ENCODE measurements around the gene TFAP2E.

Gene TFAP2E

DNA sequence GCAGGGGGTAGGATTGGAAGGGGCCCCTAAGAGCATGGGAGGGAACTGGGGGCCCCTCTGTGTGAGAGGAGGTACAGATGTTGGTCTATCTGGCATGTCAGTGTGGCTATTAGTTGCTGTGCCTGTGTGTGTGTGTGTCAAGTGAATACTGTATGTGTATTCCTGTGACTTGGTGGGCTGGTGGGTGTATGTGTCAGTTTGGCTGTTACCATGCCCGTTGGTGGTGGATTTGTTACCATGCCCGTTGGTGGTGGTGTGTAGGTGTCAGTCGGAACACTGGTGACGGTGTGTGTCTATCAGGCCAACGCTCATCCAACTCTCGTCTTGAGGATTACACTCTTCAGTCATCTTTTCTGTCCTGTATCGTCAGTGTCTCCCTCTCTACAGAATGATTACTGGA is 22.6 kb downstream of the TFAP2E start:
- no peak for DNase-seq (ENCODE audit: low read depth)
- no peak overlapping the region for H3K4me3 ChIP-seq (ENCODE audit: low read depth, low read length)
- TF ChIP-seq POLR2A (IDR thresholded peaks at IDR 0.05; ENCODE audit: extremely low read depth, insufficient read length) (no peak), CTCF (IDR thresholded peaks at IDR 0.05; ENCODE audit: low read depth, low read length) (no peak), MAX (IDR thresholded peaks at IDR 0.05; ENCODE audit: low read depth, low read length) (no peak), MYC (IDR thresholded peaks at IDR 0.05; ENCODE audit: low read depth, low read length) (no peak)

GRCh38 chr1:35597870-35598269 is 24.8 kb downstream of the TFAP2E start:
- no peak for DNase-seq (ENCODE audit: low read depth)
- H3K4me3 ChIP-seq (ENCODE audit: low read depth, low read length): no peak overlapping the region
- TF ChIP-seq MAX (IDR thresholded peaks at IDR 0.05; ENCODE audit: low read depth, low read length) (no peak), POLR2A (IDR thresholded peaks at IDR 0.05; ENCODE audit: extremely low read depth, insufficient read length) (no peak), MYC (IDR thresholded peaks at IDR 0.05; ENCODE audit: low read depth, low read length) (no peak), CTCF (IDR thresholded peaks at IDR 0.05; ENCODE audit: low read depth, low read length) (no peak)

DNA sequence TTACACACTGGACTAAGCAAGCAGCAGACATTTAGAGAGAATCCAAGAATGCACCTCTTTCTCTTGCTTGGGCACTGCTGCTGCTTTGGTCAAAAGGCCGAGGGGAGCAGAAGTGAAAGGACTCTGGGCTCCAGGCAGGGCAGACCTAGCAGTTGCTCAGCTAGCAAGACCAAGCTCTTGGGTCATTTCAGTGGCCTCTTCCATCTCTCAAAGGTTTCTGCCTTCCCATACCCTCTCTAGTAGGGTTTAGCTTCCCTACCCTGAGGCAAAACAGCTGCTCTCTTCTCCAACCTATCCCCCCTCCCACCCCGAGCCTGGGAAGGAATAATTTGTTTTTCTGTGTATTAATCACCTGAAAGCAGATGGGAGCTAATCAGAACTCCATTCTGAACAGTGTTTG is 25.8 kb downstream of the TFAP2E start:
- H3K4me3 ChIP-seq (ENCODE audit: low read depth, low read length): no peak overlapping the region
- DNase-seq (ENCODE audit: low read depth): no peak
- TF ChIP-seq MAX (IDR thresholded peaks at IDR 0.05; ENCODE audit: low read depth, low read length) (no peak), MYC (IDR thresholded peaks at IDR 0.05; ENCODE audit: low read depth, low read length) (no peak), CTCF (IDR thresholded peaks at IDR 0.05; ENCODE audit: low read depth, low read length) (no peak), POLR2A (IDR thresholded peaks at IDR 0.05; ENCODE audit: extremely low read depth, insufficient read length) (no peak)

- TF ChIP-seq MYC (IDR thresholded peaks at IDR 0.05; ENCODE audit: low read depth, low read length) (no peak), CTCF (IDR thresholded peaks at IDR 0.05; ENCODE audit: low read depth, low read length) (no peak), POLR2A (IDR thresholded peaks at IDR 0.05; ENCODE audit: extremely low read depth, insufficient read length) (no peak), MAX (IDR thresholded peaks at IDR 0.05; ENCODE audit: low read depth, low read length) (no peak)
- no peak overlapping the region for H3K4me3 ChIP-seq (ENCODE audit: low read depth, low read length)
- no peak for DNase-seq (ENCODE audit: low read depth)
Measured at GRCh38 chr1:35599411-35599810, 26.3 kb downstream of the TFAP2E start.

GRCh38 chr1:35600593-35600992 is 27.5 kb downstream of the TFAP2E start:
- TF ChIP-seq CTCF (IDR thresholded peaks at IDR 0.05; ENCODE audit: low read depth, low read length) (no peak), MAX (IDR thresholded peaks at IDR 0.05; ENCODE audit: low read depth, low read length) (no peak), MYC (IDR thresholded peaks at IDR 0.05; ENCODE audit: low read depth, low read length) (no peak), POLR2A (IDR thresholded peaks at IDR 0.05; ENCODE audit: extremely low read depth, insufficient read length) (no peak)
- DNase-seq (ENCODE audit: low read depth): no peak
- no peak overlapping the region for H3K4me3 ChIP-seq (ENCODE audit: low read depth, low read length)

- no peak for DNase-seq (ENCODE audit: low read depth)
- H3K4me3 ChIP-seq (ENCODE audit: low read depth, low read length): no peak overlapping the region
- TF ChIP-seq MYC (IDR thresholded peaks at IDR 0.05; ENCODE audit: low read depth, low read length) (no peak), POLR2A (IDR thresholded peaks at IDR 0.05; ENCODE audit: extremely low read depth, insufficient read length) (no peak), CTCF (IDR thresholded peaks at IDR 0.05; ENCODE audit: low read depth, low read length) (no peak), MAX (IDR thresholded peaks at IDR 0.05; ENCODE audit: low read depth, low read length) (no peak)
Measured at GRCh38 chr1:35603468-35603867, 30.4 kb downstream of the TFAP2E start.

All from NB4 (cell line).